ENCODE results near the gene SLC16A13.

DNA sequence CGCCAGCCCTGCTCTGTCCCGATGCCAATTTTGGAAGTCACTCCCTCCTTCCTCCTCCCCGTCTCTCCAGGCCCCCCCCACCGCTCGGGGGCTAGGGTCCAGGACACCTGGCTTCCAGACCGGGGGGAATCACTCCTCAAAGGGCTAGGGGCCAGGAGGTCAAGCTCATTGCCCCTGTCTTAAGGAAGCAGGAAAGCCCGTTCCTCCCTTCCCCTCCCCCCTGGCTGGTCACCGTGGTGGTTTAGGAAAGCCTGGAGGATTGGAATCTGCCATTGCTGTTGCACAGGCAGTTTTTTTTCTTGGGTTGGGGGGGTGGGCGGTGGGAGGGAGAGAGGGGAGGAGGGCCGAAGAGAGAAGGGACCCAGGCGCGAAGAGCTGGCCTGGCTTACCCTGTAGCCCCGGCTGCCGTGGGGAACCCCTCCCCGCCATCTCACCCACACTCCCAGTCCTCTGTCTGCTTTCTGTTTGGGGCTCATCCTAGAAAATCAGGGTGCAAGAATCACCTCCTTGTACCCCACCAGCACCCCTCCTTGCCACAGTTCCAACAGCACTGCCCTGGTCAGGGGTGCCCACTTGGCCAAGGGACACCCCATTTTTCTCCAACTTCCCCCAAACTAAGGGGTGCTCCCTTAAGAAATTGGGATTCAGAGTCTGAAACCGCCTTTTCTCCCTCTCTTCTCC is 15.8 kb upstream of the SLC16A13 start:
- no peak for TF ChIP-seq POLR2AphosphoS5 (IDR thresholded peaks at IDR 0.05; ENCODE audit: insufficient read depth, low read depth, low read length)
- TF ChIP-seq CTCF (IDR thresholded peaks at IDR 0.05; ENCODE audit: extremely low read depth in 1 of 2, insufficient read depth in 1 of 2, low read depth in 1 of 2, low read length in 2 of 2): no peak
- no peak for TF ChIP-seq MAX (IDR thresholded peaks at IDR 0.05; ENCODE audit: insufficient read depth, insufficient read length)
- no peak for TF ChIP-seq POLR2A (IDR thresholded peaks at IDR 0.05; ENCODE audit: low read depth, low read length)
- no peak for TF ChIP-seq EZH2 (IDR thresholded peaks at IDR 0.05; ENCODE audit: borderline replicate concordance, low read depth, low read length, severe bottlenecking)
